KMS-11 (cell line): ENCODE results near the gene EYA4.

Experiments
- H2AFZ ChIP-seq: fragments of 200-600 bp; sonication (generic); 2 replicates; pipeline ENCODE4 v1.6.1; 2016; ENCODE audit warnings: antibody characterized with exemption, mixed run types, low read depth
- H3K27ac ChIP-seq: fragments of 200-600 bp; sonication (generic); 2 replicates; pipeline ENCODE4 v1.6.1; 2016; ENCODE audit warnings: mild to moderate bottlenecking, mixed run types
- H3K27me3 ChIP-seq: fragments of 200-600 bp; sonication (generic); 2 replicates; pipeline ENCODE4 v1.6.1; 2017; ENCODE audit warnings: mild to moderate bottlenecking, low read depth, mixed run types, moderate library complexity; ENCODE audit not compliant: insufficient read depth
- H3K36me3 ChIP-seq: fragments of 200-600 bp; sonication (generic); 2 replicates; pipeline ENCODE4 v1.6.1; 2017; ENCODE audit warnings: mild to moderate bottlenecking, mixed run types; ENCODE audit not compliant: insufficient read depth
- H3K4me1 ChIP-seq: fragments of 200-600 bp; sonication (generic); 2 replicates; pipeline ENCODE4 v1.6.1; 2016; ENCODE audit warnings: mild to moderate bottlenecking, low read depth, mixed run types; ENCODE audit not compliant: poor library complexity, severe bottlenecking
- H3K4me2 ChIP-seq: fragments of 200-600 bp; sonication (generic); 2 replicates; pipeline ENCODE4 v1.7.0; 2016; ENCODE audit warnings: mild to moderate bottlenecking, mixed run types
- H3K4me3 ChIP-seq: fragments of 200-600 bp; sonication (generic); IDR thresholded peaks from 2 replicates; pipeline ENCODE4 v1.6.1; 2017; ENCODE audit warnings: low read depth, low read length, mixed read lengths; ENCODE audit not compliant: insufficient read depth
- H3K79me2 ChIP-seq: fragments of 200-600 bp; sonication (generic); 2 replicates; pipeline ENCODE4 v1.6.1; 2016; ENCODE audit warnings: low read depth, mixed run types; ENCODE audit not compliant: insufficient read depth
- H3K9ac ChIP-seq: fragments of 200-600 bp; sonication (generic); 2 replicates; pipeline ENCODE4 v1.6.1; 2016; ENCODE audit warnings: mild to moderate bottlenecking, mixed run types
- H4K20me1 ChIP-seq: fragments of 200-600 bp; sonication (generic); 2 replicates; pipeline ENCODE4 v1.6.1; 2016; ENCODE audit warnings: mild to moderate bottlenecking, mixed run types; ENCODE audit not compliant: insufficient read depth
- TF ChIP-seq, protein P1 (sequence below): fragments of 200-600 bp; sonication (generic); conservative IDR thresholded peaks from 2 replicates; pipeline ENCODE4 v1.6.1; 2017; ENCODE audit warnings: low read depth, mild to moderate bottlenecking, antibody characterized with exemption, low read length, moderate library complexity, mixed read lengths

EYA4 gene

DNA sequence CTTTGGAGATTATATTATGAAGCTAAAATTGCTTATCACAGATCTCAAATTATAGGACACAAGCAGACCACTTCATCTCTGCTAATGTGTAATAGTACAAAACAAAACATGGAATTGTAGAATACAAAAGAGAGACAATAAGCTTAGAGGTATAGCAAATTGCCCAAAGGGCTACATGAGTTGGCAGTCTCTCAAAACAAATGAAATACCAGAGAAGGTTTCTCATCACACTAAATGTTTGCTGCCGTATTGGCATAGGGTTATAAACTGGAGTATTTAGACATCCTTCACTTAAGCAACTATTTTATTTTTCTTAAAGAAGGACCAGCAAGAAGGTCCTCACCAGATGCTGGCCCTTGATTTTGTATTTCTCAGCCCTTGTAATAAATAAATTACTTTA, 5.9 kb upstream of the EYA4 start:
- no peaks in the 10 kb centered on the region for H3K27me3 ChIP-seq
- no peak overlapping the region for H3K27ac ChIP-seq
- no peak overlapping the region for H3K9ac ChIP-seq
- peaks cover 11% of the 10 kb centered on the region for H3K4me1 ChIP-seq
- H3K4me3 ChIP-seq = no peak overlapping the region
- H3K4me2 ChIP-seq = no peak overlapping the region
- TF ChIP-seq, protein P1, sequence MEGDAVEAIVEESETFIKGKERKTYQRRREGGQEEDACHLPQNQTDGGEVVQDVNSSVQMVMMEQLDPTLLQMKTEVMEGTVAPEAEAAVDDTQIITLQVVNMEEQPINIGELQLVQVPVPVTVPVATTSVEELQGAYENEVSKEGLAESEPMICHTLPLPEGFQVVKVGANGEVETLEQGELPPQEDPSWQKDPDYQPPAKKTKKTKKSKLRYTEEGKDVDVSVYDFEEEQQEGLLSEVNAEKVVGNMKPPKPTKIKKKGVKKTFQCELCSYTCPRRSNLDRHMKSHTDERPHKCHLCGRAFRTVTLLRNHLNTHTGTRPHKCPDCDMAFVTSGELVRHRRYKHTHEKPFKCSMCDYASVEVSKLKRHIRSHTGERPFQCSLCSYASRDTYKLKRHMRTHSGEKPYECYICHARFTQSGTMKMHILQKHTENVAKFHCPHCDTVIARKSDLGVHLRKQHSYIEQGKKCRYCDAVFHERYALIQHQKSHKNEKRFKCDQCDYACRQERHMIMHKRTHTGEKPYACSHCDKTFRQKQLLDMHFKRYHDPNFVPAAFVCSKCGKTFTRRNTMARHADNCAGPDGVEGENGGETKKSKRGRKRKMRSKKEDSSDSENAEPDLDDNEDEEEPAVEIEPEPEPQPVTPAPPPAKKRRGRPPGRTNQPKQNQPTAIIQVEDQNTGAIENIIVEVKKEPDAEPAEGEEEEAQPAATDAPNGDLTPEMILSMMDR = no peak
- no peaks in the 10 kb centered on the region for H4K20me1 ChIP-seq
- no peaks in the 10 kb centered on the region for H3K36me3 ChIP-seq
- no peak overlapping the region for H2AFZ ChIP-seq
- H3K79me2 ChIP-seq = no peaks in the 10 kb centered on the region

DNA sequence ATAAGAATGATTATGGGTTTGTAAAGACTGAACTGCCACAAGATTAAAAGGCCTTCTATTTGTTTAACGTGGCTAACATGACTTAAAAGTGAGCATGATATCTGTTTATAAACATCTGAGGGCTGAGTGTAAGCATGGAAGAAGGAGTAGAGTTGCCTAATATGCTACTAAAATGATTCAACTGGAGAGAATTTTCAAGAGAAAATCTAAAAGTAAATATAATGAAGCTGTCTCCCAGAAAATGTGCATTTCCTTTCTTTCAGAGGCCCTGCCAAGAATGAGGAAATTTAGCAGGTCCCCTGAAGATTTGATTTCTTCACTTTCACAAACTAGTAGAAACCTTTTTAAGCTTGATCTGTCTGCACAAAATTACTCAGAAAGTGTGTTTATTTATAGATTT, 4.2 kb upstream of the EYA4 start:
- no peak overlapping the region for H2AFZ ChIP-seq
- no peaks in the 10 kb centered on the region for H4K20me1 ChIP-seq
- H3K79me2 ChIP-seq = no peaks in the 10 kb centered on the region
- no peak overlapping the region for H3K9ac ChIP-seq
- TF ChIP-seq, protein P1 = no peak
- no peak overlapping the region for H3K4me2 ChIP-seq
- no peaks in the 10 kb centered on the region for H3K36me3 ChIP-seq
- no peak overlapping the region for H3K4me3 ChIP-seq
- H3K4me1 ChIP-seq = peaks cover 11% of the 10 kb centered on the region
- no peaks in the 10 kb centered on the region for H3K27me3 ChIP-seq
- no peak overlapping the region for H3K27ac ChIP-seq

DNA sequence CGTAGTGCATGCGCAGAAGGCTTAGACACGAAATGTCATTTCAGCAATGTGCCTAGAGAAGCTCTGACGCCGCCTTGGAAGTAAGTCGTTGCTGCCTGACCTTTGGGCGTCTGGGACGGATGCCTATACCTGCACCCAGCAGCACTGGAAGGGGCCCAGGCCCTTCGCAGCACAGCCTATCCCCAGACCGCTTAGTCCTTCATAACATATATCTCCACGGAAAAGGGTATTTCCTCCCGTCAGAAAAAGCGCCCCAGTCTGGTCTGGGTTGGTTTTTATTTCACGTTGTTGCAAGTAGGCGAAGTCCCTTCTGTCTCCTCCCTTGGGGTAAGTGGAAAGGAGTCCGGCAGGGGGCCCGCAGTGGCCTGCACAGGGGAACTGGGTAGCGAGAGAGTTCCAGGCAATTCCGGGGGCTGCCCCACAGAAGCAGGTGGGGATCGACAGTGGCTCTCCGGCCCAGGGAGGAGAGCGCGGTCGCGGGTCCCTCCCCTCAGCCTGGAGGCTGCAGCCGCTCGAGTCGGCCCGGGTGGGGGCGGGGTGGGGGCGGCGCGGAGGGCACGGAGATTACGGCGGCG, 559 bp upstream of the EYA4 start:
- Histone ChIP-seq H3K27me3 (no peaks in the 10 kb centered on the region), H3K36me3 (no peaks in the 10 kb centered on the region), H3K4me3 (no peak overlapping the region), H3K79me2 (no peaks in the 10 kb centered on the region), H3K4me2 (peak overlapping the region; percentile 40), H4K20me1 (no peaks in the 10 kb centered on the region), H2AFZ (peak overlapping the region; percentile 91), H3K27ac (peak overlapping the region; percentile 74), H3K4me1 (peaks cover 10% of the 10 kb centered on the region), H3K9ac (peak overlapping the region; percentile 67)
- TF ChIP-seq, protein P1 = no peak

DNA sequence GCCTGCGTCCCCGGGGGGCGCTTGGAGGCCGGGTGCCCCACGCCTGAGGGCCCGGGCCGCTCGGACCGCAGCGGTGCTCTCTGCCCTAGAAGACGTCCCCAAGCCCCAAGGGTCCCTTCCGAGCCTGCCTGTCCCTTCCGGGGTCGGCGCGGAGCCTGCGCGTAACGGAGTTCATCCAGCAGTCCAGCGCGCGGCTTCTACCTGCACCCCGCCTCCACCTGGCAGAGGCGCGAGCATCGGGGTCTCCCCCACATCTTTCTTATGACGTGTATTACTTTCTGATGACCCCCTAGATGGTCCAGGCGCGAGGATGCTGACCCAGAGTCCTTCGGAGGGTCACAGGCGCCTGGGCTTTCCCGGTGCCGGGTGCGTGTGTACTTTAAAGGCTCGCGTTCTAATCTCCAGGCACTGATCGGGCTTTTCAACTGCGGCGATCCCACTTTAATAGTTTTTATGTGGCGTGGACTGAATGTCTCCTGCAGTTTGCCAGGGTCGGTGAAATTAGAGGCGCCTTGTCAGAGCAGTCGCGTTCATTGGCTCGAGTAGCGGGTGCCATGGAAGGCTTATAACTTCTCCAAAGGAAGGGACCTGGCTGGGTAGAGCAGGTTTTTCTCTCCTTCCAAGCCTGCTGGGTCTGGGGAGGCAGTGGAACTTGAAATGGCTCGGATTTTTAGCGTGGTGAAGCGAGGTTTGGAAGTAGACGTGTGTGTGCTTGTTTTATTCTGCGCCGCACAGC, 912 bp downstream of the EYA4 start:
- TF ChIP-seq, protein P1 = no peak
- H3K27ac ChIP-seq = no peak overlapping the region
- no peaks in the 10 kb centered on the region for H4K20me1 ChIP-seq
- no peak overlapping the region for H3K9ac ChIP-seq
- no peaks in the 10 kb centered on the region for H3K36me3 ChIP-seq
- H3K4me1 ChIP-seq = peaks cover 15% of the 10 kb centered on the region
- H2AFZ ChIP-seq = peak overlapping the region; percentile 91
- no peaks in the 10 kb centered on the region for H3K27me3 ChIP-seq
- peak overlapping the region; percentile 94 for H3K4me2 ChIP-seq
- H3K4me3 ChIP-seq = no peak overlapping the region
- no peaks in the 10 kb centered on the region for H3K79me2 ChIP-seq
